Cardiac muscle cell (in vitro differentiated cells and primary cell): ENCODE measurements around the gene VAT1L. TPM values are rescaled to one million over a fixed set of nuclear protein-coding genes. Genes with fewer than 3 reads are reported as not detected.
A peak's percentile ranks its signal among the peaks of the same experiment; 100 is the strongest.

Experiments used
- DNase-seq, 2 donors: peaks; one replicate each; pipeline versions ENCODE4 v3.0.0 to v3.0.0-alpha.2; 2010 to 2017; ENCODE audit warnings: low read depth in 1 of 2, low spot score in 1 of 2
- H3K27ac ChIP-seq: fragments of 200-600 bp; sonication (generic); 2 replicates; pipeline ENCODE4 v1.5.1; 2016
- H3K27me3 ChIP-seq: fragments of 200-600 bp; sonication (generic); 2 replicates; pipeline ENCODE4 v1.6.0; 2016; ENCODE audit warnings: control low read depth
- H3K36me3 ChIP-seq: fragments of 200-600 bp; sonication (generic); 2 replicates; pipeline ENCODE4 v1.5.1; 2016; ENCODE audit warnings: control low read depth
- H3K4me1 ChIP-seq: fragments of 200-600 bp; sonication (generic); 2 replicates; pipeline ENCODE4 v1.8.1; 2017; ENCODE audit warnings: low read depth, mild to moderate bottlenecking, mixed run types
- H3K4me3 ChIP-seq: fragments of 200-600 bp; sonication (generic); 2 replicates; pipeline ENCODE4 v1.5.1; 2016; ENCODE audit warnings: mild to moderate bottlenecking
- H3K9me3 ChIP-seq: fragments of 200-600 bp; sonication (generic); 2 replicates; pipeline ENCODE4 v1.5.1; 2017; ENCODE audit warnings: low read depth, mild to moderate bottlenecking, control low read depth
- polyA plus RNA-seq: library from polyadenylated mRNA; unstranded; fragments of >200 nt; fragmentation: Nextera tagmentation; extraction: Ambion mirVana; gene quantifications from 2 replicates; pipeline ENCODE4 v1.2.1, GENCODE V29; 2016
- total RNA-seq: library from RNA; depleted of rRNA; stranded (reverse); fragments of >200 nt; gene quantifications from 2 replicates; pipeline ENCODE4 v1.2.3, GENCODE V29; 2016
- TF ChIP-seq, protein P1 (sequence below): IDR thresholded peaks from 2 replicates; pipeline ENCODE4 v1.5.1; 2012; ENCODE audit warnings: low read depth, mild to moderate bottlenecking, low read length

VAT1L gene
- total and polyA plus RNA-seq, 2 experiments from 2014 or later: 1.5 to 2.4 TPM

DNA sequence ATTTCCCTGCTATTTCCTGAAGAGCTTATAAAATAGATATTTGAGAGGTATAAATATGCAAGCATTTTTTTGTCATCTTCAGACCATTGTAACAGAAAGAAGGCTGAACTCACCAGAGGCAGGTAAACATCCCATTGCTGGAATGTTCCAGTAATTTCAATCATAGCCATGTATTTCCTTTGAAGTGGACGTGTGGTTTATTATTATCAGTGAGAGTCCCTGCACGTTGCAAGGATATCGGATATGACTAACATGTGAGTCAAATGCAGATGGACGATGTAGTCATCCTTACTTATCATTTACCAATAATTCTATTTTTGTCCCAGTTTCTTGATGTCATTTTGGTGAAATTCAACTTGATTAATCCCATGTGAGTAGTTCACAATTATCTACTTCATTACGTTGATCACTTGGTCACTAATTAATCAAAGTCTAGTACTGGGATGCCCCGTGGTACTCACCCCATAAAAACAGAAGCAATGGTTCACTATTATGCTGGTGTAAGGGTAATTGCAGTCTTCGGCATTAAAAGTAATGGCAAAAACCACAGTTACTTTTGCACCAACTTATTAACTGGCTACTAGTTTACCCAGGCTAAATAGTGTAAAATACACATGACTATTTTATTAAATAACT, 89.5 kb downstream of the VAT1L start:
- Histone ChIP-seq H3K27ac (no peak overlapping the region), H3K4me3 (no peak overlapping the region), H3K27me3 (no peaks in the 10 kb centered on the region), H3K36me3 (no peaks in the 10 kb centered on the region), H3K4me1 (no peaks in the 10 kb centered on the region), H3K9me3 (no peaks in the 10 kb centered on the region)
- DNase-seq: peak in 1 of 2 donors; percentile 65
- TF ChIP-seq, protein P1, sequence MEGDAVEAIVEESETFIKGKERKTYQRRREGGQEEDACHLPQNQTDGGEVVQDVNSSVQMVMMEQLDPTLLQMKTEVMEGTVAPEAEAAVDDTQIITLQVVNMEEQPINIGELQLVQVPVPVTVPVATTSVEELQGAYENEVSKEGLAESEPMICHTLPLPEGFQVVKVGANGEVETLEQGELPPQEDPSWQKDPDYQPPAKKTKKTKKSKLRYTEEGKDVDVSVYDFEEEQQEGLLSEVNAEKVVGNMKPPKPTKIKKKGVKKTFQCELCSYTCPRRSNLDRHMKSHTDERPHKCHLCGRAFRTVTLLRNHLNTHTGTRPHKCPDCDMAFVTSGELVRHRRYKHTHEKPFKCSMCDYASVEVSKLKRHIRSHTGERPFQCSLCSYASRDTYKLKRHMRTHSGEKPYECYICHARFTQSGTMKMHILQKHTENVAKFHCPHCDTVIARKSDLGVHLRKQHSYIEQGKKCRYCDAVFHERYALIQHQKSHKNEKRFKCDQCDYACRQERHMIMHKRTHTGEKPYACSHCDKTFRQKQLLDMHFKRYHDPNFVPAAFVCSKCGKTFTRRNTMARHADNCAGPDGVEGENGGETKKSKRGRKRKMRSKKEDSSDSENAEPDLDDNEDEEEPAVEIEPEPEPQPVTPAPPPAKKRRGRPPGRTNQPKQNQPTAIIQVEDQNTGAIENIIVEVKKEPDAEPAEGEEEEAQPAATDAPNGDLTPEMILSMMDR: no peak

DNA sequence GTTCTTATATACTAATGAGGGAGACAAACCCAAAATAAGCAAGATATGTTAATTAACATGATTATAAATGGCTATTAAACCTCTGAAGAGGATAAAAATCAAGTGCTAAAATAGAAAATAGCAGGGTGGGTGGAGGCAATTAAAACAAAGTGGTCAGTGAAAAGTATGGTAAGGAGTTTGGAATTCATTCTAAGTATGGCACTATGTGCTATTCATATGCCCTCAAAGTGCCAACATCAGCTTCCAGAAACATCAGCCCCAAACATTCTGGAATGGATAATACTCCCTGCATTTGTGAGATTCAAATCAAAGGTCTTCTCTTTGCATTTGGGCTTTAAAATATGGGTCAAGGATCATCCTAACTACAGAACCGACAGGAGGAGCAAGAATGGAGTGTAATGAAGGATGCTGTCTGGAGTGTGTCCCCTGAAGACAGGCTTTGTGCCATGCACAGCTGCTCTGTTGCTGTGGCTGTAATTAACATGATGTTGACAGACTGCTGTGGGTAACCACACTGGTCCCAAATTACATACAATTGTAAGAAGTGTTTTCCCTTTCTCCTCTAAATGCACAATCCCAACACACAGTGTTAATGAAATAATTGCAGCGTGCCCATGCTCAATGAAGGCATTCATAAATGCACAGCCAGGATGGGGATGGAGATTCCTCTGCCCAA, 93.1 kb downstream of the VAT1L start:
- no peaks in the 10 kb centered on the region for H3K27me3 ChIP-seq

DNA sequence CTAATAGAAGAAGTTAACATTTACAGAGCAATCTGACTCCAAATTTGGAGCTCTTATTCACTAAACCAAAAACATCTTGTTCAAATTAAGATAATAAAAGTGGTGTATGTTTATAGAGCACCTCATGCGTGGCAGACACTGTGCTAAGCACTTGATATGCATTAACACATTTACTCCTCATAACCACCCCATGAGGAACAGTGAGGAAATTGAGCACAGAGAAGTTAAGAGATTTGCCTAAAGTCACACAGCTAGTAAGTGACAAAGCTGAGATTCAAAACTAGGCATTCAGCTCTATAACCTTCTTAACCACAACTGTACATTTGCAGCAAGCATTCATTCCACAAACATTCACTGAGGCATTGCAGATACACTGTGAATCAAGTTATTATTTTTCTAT, 94.0 kb downstream of the VAT1L start:
- Histone ChIP-seq H3K4me1 (no peaks in the 10 kb centered on the region), H3K9me3 (no peaks in the 10 kb centered on the region), H3K36me3 (no peaks in the 10 kb centered on the region), H3K27ac (no peak overlapping the region), H3K27me3 (no peaks in the 10 kb centered on the region), H3K4me3 (no peak overlapping the region)
- DNase-seq: no peak
- TF ChIP-seq, protein P1: no peak

More for the DNA sequence above, 93.1 kb downstream of the VAT1L start:
- Histone ChIP-seq H3K9me3 (no peaks in the 10 kb centered on the region), H3K36me3 (no peaks in the 10 kb centered on the region), H3K27ac (no peak overlapping the region), H3K4me3 (no peak overlapping the region), H3K4me1 (no peaks in the 10 kb centered on the region)
- TF ChIP-seq, protein P1: no peak
- no peak for DNase-seq

DNA sequence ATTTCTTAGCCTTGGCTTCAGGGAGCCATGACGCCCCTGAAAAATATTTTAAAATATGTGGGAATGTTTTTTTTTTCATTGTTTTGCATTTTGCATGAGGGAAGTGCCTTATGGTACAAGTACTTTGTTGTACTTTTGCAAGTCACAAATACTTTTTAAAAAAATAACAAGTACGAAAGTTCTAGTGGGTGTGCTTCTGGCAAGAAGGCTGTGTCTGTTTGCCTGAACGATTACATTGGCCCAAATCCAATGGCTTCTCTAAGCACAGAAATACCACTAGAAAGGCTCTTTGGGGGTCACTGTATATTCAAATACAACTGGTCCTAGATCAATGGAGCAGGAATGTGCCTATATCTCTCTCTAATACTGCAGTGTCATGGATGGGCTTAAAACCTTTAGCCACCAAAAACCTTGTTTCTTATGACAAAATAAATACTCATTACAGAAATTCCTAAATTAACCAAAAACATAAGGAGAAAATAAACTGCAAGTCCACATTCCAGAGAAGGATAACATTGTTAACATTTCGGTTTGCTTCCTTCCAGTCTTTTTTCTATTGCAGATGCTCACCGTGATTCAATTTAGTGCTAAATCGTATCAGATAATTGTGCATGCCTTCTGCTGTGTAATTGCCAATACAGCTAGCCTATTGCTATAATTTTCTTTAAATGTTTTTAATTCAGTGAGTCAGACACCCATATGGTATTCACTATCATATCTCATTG, 97.4 kb downstream of the VAT1L start:
- Histone ChIP-seq H3K9me3 (no peaks in the 10 kb centered on the region), H3K27ac (no peak overlapping the region), H3K4me1 (no peaks in the 10 kb centered on the region), H3K27me3 (no peaks in the 10 kb centered on the region), H3K4me3 (no peak overlapping the region), H3K36me3 (no peaks in the 10 kb centered on the region)
- TF ChIP-seq, protein P1: no peak
- no peak for DNase-seq

DNA sequence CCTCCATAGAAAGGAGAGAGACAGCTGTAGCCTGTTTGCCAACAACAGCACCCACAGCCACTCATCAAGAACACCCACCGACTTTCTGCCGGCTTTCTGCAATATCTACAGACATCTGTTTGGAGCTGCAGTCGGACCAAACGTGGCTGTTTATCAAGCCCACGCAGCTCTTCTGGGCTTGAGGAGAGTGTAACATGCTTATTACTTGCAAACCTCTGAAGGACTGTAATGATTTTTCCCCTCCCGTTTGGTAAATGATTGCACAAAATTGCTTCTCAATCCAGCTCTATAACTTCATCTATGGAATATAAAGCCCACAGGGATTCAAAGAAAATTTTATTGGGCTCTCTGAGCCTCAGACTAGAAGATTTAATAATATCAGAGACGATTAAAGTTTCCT, 100.5 kb downstream of the VAT1L start:
- no peak for DNase-seq
- Histone ChIP-seq H3K9me3 (no peaks in the 10 kb centered on the region), H3K27me3 (no peaks in the 10 kb centered on the region), H3K27ac (no peak overlapping the region), H3K4me3 (no peak overlapping the region), H3K4me1 (no peaks in the 10 kb centered on the region), H3K36me3 (no peaks in the 10 kb centered on the region)
- TF ChIP-seq, protein P1: no peak
